Upper lobe of left lung (tissue), 6 donors: ENCODE results near the gene NFIL3. TPM values are rescaled to one million over a fixed set of nuclear protein-coding genes. Genes with fewer than 3 reads are reported as not detected.

ENCODE experiments used
- ATAC-seq, 2 donors: fragments of 200-7000 bp; cut with Tn5 transposase; one replicate each; pipeline ENCODE4 v1.9.1; 2022; ENCODE audit warnings: mild to moderate bottlenecking in 2 of 2, moderate library complexity in 2 of 2; ENCODE audit not compliant: low FRiP score in 2 of 2
- DNase-seq, 2 donors: peaks; one replicate each; pipeline ENCODE4 v3.0.0-alpha.2; 2019 to 2020
- H3K27ac ChIP-seq, 4 donors: fragments of 200-600 bp; sonication (generic); one replicate each; pipeline ENCODE4 v1.5.1; 2016 to 2019
- H3K27me3 ChIP-seq, 4 donors: fragments of 200-600 bp; sonication (generic); one replicate each; pipeline ENCODE4 v1.5.1; 2017 to 2019
- H3K36me3 ChIP-seq, 4 donors: fragments of 200-600 bp; sonication (generic); one replicate each; pipeline ENCODE4 v1.5.1; 2016 to 2019
- H3K4me1 ChIP-seq, 4 donors: fragments of 200-600 bp; sonication (generic); one replicate each; pipeline ENCODE4 v1.5.1; 2018 to 2019
- H3K4me3 ChIP-seq, 4 donors: fragments of 200-600 bp; sonication (generic); one replicate each; pipeline ENCODE4 v1.5.1; 2017 to 2019; ENCODE audit warnings: mild to moderate bottlenecking in 2 of 4, moderate library complexity in 1 of 4
- H3K9me3 ChIP-seq, 4 donors: fragments of 200-600 bp; sonication (generic); one replicate each; pipeline ENCODE4 v1.5.1; 2018 to 2019
- EP300 ChIP-seq, 4 donors: sonication (generic); formaldehyde crosslinking; IDR thresholded peaks; one replicate each; pipeline ENCODE4 v1.5.1; 2017; ENCODE audit warnings: antibody characterized with exemption in 4 of 4, control low read depth in 2 of 4
- POLR2A ChIP-seq, 4 donors: fragments of 450-650 bp; IDR thresholded peaks; one replicate each; pipeline ENCODE4 v1.5.1; 2016 to 2017; ENCODE audit warnings: antibody characterized with exemption in 4 of 4, mild to moderate bottlenecking in 2 of 4
- POLR2AphosphoS5 ChIP-seq, 2 donors: sonication (generic); formaldehyde crosslinking; IDR thresholded peaks; one replicate each; pipeline ENCODE4 v1.5.1; 2017; ENCODE audit warnings: antibody characterized with exemption in 2 of 2
- WGBS, 2 donors: methylation state at CpG; one replicate each; pipeline ENCODE4 v1.1.5; 2017 to 2018; 5-methylcytosine and 5-hydroxymethylcytosine counted together
- total RNA-seq, 6 donors: library from RNA; depleted of rRNA in 4 of 6; stranded (reverse); fragments of >200 nt in 4 of 6; gene quantifications; one replicate each; pipeline versions ENCODE4 v1.1.0 to v1.2.1, GENCODE V29; 2016 to 2021
- TF ChIP-seq, protein P1 (sequence below), 6 experiments: fragments of 450-650 bp in 4 of 6; fragments of 200-600 bp in 2 of 6; sonication (generic) in 2 of 6; IDR thresholded peaks; one replicate each; pipeline ENCODE4 v1.5.1; 2016 to 2019; ENCODE audit warnings: antibody characterized with exemption in 6 of 6
- donor health status: DM: no; HTN: no; CAD: no; lungs with moderate emphysema.
- donor health status: DM: no; HTN: yes; CAD: no; lungs with severe emphysema.

NFIL3 gene
- total RNA-seq, 6 donors from 2014 or later, result 14.7 to 41.3 (median 24.4) TPM

DNA sequence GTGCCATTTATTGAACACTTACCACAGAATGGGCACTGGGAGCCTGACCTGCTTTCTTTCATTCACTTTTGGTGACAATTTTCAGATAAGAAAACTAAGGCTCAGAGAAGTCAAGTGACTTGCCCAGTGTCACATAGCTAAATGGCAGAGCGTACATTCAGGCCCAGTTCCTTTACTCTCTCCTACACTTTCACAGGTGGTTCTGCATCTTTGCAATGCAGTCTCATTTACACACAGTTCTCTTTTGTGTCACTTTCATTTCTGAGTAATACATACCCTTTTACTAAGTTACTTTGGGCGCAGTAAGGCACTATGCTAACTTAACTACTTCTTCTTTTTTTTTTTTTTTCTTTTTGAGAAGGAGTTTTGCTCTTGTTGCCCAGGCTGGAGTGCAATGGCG, 8.3 kb downstream of the NFIL3 start:
- 57 to 86% methylated on average over 3 of the region's 3 CpGs for WGBS, 2 donors
- TF ChIP-seq POLR2A (IDR thresholded peaks at IDR 0.05), result no peak
- Histone ChIP-seq H3K27ac (peak overlapping the region in 2 of 4 donors; percentile 9 to 58), H3K27me3 (no peaks in the 10 kb centered on the region), H3K9me3 (no peaks in the 10 kb centered on the region), H3K36me3 (peaks cover under 1 to 4% (median 3%) of the 10 kb centered on the region in 4 donors), H3K4me1 (peaks cover 42 to 65% (median 53%) of the 10 kb centered on the region in 4 donors), H3K4me3 (no peak overlapping the region)
- DNase-seq (no peak), ATAC-seq (peak in 1 of 2 donors; percentile 14)

DNA sequence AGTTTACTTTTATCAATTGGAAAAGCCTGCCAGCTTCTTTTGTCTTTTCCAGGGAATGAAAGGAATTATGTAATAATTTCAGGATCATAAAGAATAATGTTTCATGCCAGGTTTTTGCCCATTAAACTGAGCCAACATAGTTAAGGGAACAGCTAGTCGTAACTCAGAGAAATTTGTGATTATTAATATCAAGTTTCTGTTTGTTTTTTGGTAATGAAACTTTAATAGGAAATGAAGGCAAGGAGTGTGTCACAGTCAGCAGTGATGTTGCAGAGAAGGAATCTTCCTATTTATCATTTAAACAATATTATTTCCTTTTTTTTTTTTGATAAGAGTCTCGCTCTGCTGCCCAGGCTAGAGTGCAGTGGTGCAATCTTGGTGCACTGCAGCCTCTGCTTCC, 10.7 kb downstream of the NFIL3 start:
- 63 to 71% methylated on average over 2 of the region's 2 CpGs for WGBS, 2 donors
- DNase-seq (no peak), ATAC-seq (no peak)
- Histone ChIP-seq H3K27me3 (no peaks in the 10 kb centered on the region), H3K4me3 (no peak overlapping the region), H3K36me3 (peaks cover 7 to 25% (median 19%) of the 10 kb centered on the region in 4 donors), H3K9me3 (no peaks in the 10 kb centered on the region), H3K27ac (no peak overlapping the region), H3K4me1 (peaks cover 29 to 53% (median 38%) of the 10 kb centered on the region in 4 donors)
- TF ChIP-seq EP300 (IDR thresholded peaks at IDR 0.05) (no peak), POLR2A (IDR thresholded peaks at IDR 0.05) (no peak)
- TF ChIP-seq, protein P1, sequence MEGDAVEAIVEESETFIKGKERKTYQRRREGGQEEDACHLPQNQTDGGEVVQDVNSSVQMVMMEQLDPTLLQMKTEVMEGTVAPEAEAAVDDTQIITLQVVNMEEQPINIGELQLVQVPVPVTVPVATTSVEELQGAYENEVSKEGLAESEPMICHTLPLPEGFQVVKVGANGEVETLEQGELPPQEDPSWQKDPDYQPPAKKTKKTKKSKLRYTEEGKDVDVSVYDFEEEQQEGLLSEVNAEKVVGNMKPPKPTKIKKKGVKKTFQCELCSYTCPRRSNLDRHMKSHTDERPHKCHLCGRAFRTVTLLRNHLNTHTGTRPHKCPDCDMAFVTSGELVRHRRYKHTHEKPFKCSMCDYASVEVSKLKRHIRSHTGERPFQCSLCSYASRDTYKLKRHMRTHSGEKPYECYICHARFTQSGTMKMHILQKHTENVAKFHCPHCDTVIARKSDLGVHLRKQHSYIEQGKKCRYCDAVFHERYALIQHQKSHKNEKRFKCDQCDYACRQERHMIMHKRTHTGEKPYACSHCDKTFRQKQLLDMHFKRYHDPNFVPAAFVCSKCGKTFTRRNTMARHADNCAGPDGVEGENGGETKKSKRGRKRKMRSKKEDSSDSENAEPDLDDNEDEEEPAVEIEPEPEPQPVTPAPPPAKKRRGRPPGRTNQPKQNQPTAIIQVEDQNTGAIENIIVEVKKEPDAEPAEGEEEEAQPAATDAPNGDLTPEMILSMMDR (IDR thresholded peaks at IDR 0.05), result no peak

DNA sequence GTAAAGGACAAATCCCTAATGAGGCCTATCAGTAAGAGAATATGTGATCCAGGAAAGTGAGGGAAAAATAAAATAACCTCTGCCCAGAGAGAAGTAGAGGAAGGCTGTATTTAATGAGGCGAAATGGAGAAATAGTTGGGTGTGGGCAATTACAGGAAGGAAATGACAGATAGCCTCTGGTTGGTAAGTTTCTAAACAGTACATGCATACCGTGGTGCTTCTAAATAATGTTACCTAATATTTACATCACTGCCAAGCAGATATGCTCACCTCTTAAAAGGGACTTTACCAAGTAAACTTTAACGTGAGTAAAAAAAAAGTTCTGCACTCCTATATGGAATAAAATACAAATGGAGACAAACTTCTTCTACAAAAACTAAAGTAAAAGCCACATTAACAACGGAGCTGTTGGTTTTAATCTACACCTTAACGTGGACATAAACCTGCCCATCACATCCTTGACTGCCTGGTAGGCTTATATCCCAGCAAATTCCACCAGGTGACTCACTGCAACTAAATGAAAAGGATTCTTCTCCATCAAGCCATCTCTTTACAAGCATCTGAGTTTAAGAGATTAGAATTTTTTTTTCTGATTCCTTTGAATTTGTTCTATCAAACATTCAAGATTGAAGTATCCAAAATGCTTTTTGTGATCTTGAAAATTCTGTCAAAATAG, 12.4 kb downstream of the NFIL3 start:
- Histone ChIP-seq H3K4me1 (peaks cover 24 to 38% (median 31%) of the 10 kb centered on the region in 4 donors), H3K36me3 (peaks cover 7 to 36% (median 21%) of the 10 kb centered on the region in 4 donors), H3K27me3 (no peaks in the 10 kb centered on the region), H3K4me3 (no peak overlapping the region), H3K27ac (peak overlapping the region; percentile 8 to 73 (median 50)), H3K9me3 (no peaks in the 10 kb centered on the region)
- 32% methylated on average over 5 of the region's 5 CpGs for WGBS, 2 donors
- no peak for DNase-seq
- TF ChIP-seq POLR2A (IDR thresholded peaks at IDR 0.05) (no peak), POLR2AphosphoS5 (IDR thresholded peaks at IDR 0.05) (peak in 1 of 2 donors; percentile 59), EP300 (IDR thresholded peaks at IDR 0.05) (peak in 2 of 4 donors; percentile 24 to 30)
- TF ChIP-seq, protein P1 (IDR thresholded peaks at IDR 0.05), result no peak
- peak; percentile 65 to 71 for ATAC-seq

DNA sequence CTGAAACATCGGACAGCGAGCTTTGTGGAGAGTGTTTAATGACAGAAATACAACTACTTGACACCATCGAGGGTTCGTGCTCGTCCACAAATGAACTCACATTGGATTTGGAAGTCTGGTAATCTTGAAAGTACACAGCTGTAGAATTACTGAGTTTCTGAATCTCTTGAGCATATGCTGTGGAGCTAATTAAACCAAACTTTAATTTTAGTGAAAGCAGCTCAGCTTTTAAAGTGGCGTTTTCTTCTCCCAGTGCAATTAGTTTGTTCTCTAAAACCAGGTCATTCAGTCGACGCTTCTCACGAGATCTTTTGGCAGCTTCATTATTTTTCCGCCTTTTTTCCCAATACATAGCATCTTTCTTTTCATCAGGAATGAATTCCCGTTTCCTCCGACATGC, 13.5 kb downstream of the NFIL3 start:
- Histone ChIP-seq H3K27me3 (no peaks in the 10 kb centered on the region), H3K9me3 (no peaks in the 10 kb centered on the region), H3K4me1 (peaks cover 15 to 29% (median 24%) of the 10 kb centered on the region in 4 donors), H3K27ac (no peak overlapping the region), H3K4me3 (no peak overlapping the region), H3K36me3 (peaks cover 7 to 36% (median 21%) of the 10 kb centered on the region in 4 donors)
- WGBS, 2 donors, result 87 to 88% methylated on average over 12 of the region's 12 CpGs
- ATAC-seq (no peak), DNase-seq (no peak)
- TF ChIP-seq POLR2A (IDR thresholded peaks at IDR 0.05) (no peak), POLR2AphosphoS5 (IDR thresholded peaks at IDR 0.05) (no peak), EP300 (IDR thresholded peaks at IDR 0.05) (no peak)
- TF ChIP-seq, protein P1 (IDR thresholded peaks at IDR 0.05), result no peak

DNA sequence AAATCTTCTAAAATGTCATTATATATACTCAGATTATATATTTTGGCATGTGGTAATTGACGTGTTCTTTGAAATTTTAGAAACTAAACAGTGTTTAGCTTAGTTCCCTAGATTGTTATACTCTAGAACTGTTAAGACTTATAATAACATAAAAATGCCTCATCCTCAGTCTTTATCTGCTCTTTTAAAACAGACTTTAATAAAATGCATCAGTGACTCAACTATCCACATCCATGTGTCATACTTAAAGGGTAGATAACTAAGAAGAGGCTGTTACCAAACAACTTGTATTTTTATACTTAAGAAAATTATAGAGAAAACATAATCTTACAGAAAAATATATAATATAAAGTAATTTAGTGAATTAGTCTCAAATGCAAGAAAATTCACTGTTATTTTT, 15.2 kb downstream of the NFIL3 start:
- TF ChIP-seq EP300 (IDR thresholded peaks at IDR 0.05), result no peak
- TF ChIP-seq POLR2AphosphoS5 (IDR thresholded peaks at IDR 0.05), result no peak
- TF ChIP-seq POLR2A (IDR thresholded peaks at IDR 0.05), result no peak
- TF ChIP-seq, protein P1 (IDR thresholded peaks at IDR 0.05), result no peak
- peaks cover 16 to 29% (median 23%) of the 10 kb centered on the region in 4 donors for H3K4me1 ChIP-seq
- 98 to 100% methylated on average over 1 of the region's 1 CpG for WGBS, 2 donors

More for the DNA sequence above, 15.2 kb downstream of the NFIL3 start:
- Histone ChIP-seq H3K27me3 (no peaks in the 10 kb centered on the region), H3K4me3 (no peak overlapping the region), H3K27ac (no peak overlapping the region), H3K9me3 (no peaks in the 10 kb centered on the region), H3K36me3 (peaks cover 7 to 36% (median 21%) of the 10 kb centered on the region in 4 donors)
- ATAC-seq, result no peak
- no peak for DNase-seq
